Gastroesophageal sphincter (tissue), 3 donors: ENCODE results near the gene ANKRD33.

Experiments used
- CTCF ChIP-seq, 4 experiments: fragments of 200-600 bp in 2 of 4; fragments of 450-650 bp in 2 of 4; sonication (generic) in 1 of 4; IDR thresholded peaks; one replicate each; pipeline ENCODE4 v1.5.1; 2017 to 2019; ENCODE audit warnings: antibody characterized with exemption in 4 of 4, mild to moderate bottlenecking in 2 of 4, moderate library complexity in 2 of 4
- EP300 ChIP-seq: sonication (generic); formaldehyde crosslinking; IDR thresholded peaks from one replicate; pipeline ENCODE4 v1.6.1; 2017; ENCODE audit warnings: antibody characterized with exemption, mild to moderate bottlenecking
- POLR2A ChIP-seq, 2 donors: fragments of 450-650 bp; IDR thresholded peaks; one replicate each; pipeline ENCODE4 v1.6.1; 2017; ENCODE audit warnings: antibody characterized with exemption in 2 of 2, mild to moderate bottlenecking in 2 of 2, moderate library complexity in 1 of 2
- POLR2AphosphoS5 ChIP-seq: sonication (generic); formaldehyde crosslinking; IDR thresholded peaks from one replicate; pipeline ENCODE4 v1.6.1; 2017; ENCODE audit warnings: antibody characterized with exemption

DNA sequence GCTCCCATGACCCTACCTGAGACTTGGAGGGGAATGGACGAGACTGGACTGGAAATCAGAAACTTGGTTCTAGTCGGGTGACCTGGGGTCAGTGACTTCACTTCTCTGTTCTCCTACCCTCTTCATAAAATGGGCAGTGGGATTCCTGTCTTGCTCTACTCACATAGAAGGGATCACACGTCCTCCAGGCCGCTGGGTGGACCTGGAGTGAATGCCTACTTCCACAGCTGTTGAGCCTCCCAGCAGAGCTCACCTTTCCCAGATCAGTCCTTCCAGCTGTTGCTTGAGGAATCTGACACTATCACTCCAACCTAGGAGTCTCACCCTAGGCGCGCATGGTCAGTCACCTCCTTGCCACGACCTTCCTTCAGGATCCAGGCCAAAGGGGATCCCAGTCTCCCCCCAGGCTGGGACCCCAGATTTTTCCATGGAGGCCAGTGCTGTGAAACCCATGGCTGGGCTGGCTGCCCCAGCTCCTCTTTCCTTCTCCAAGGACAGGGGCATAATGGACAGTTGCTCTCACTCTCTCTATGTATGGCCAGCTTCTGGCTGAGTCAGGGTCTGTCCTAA, 20.0 kb downstream of the ANKRD33 start:
- TF ChIP-seq CTCF (IDR thresholded peaks at IDR 0.05) (no peak), POLR2A (IDR thresholded peaks at IDR 0.05) (no peak), EP300 (no peak), POLR2AphosphoS5 (no peak)
